K562 (cell line): ENCODE measurements around the gene TMEM38B. TPM values are rescaled to one million over a fixed set of nuclear protein-coding genes. Genes with fewer than 3 reads are reported as not detected.
A peak's percentile ranks its signal among the peaks of the same experiment; 100 is the strongest.

Source experiments
- BCOR ChIP-seq: fragments of 450-650 bp; IDR thresholded peaks from 2 replicates; pipeline ENCODE4 v1.6.1; 2016
- ELF1 ChIP-seq: fragments of 200-800 bp; sonication (Bioruptor generic); IDR thresholded peaks from 2 replicates; pipeline ENCODE4 v1.6.1; 2016; ENCODE audit warnings: missing genetic modification characterization, missing compliant biosample characterization
- HDAC3 ChIP-seq: fragments of 450-650 bp; IDR thresholded peaks from 2 replicates; pipeline ENCODE4 v1.6.1; 2018; ENCODE audit warnings: borderline replicate concordance, mild to moderate bottlenecking, moderate library complexity; ENCODE audit not compliant: partially characterized antibody
- KDM1A ChIP-seq, 2 experiments: fragments of 450-650 bp; IDR thresholded peaks; 2 replicates each; pipeline ENCODE4 v1.6.1; 2016; ENCODE audit warnings: mild to moderate bottlenecking in 2 of 2
- NR2C2 ChIP-seq, 2 experiments: fragments of 200-800 bp in 1 of 2; sonication (Bioruptor generic) in 1 of 2; sonication (generic) in 1 of 2; formaldehyde crosslinking in 1 of 2; IDR thresholded peaks; 2 replicates each; pipeline versions ENCODE4 v1.6.1 to v1.8.0; 2016 to 2022; ENCODE audit warnings: mild to moderate bottlenecking in 1 of 2, missing compliant biosample characterization in 1 of 2, missing genetic modification characterization in 1 of 2, missing genetic modification reagents in 1 of 2
- POU5F1 ChIP-seq: fragments of 150-350 bp; IDR thresholded peaks from 2 replicates; pipeline ENCODE4 v1.6.1; 2014; ENCODE audit warnings: borderline replicate concordance, low read length, low read depth, mild to moderate bottlenecking; ENCODE audit not compliant: partially characterized antibody
- RAD21 ChIP-seq, 2 experiments: fragments of 250-450 bp in 1 of 2; fragments of 450-650 bp in 1 of 2; sonication (Bioruptor Pico) in 1 of 2; formaldehyde crosslinking in 1 of 2; IDR thresholded peaks in 1 of 2; conservative IDR thresholded peaks in 1 of 2; 2 replicates each; pipeline versions ENCODE4 v1.4.0 to v1.8.0; 2020 to 2022; ENCODE audit warnings: mild to moderate bottlenecking in 2 of 2, moderate library complexity in 1 of 2
- RBFOX2 ChIP-seq: fragments of 200-400 bp; formaldehyde crosslinking; IDR thresholded peaks from 2 replicates; pipeline ENCODE4 v1.6.1; 2017; ENCODE audit warnings: low read depth, mild to moderate bottlenecking, low read length, moderate library complexity
- polyA plus RNA-seq, 8 experiments: library from polyadenylated mRNA; depleted of rRNA in 4 of 8; stranded (reverse) in 5 of 8; unstranded in 3 of 8; fragments of >200 nt; fragmentation: Nextera tagmentation in 2 of 8; fragmentation: Illumina TruSeq in 1 of 8; extraction: Ambion mirVana in 2 of 8; extraction: Trizol in 1 of 8; gene quantifications; 2 replicates each; pipeline versions ENCODE4 v1.2.1 to v1.2.3, GENCODE V29; 2011 to 2014; ENCODE audit warnings: inconsistent platforms in 1 of 8, missing spikeins in 1 of 8
- total RNA-seq, 7 experiments: library from RNA; depleted of rRNA in 6 of 7; stranded (reverse); fragments of >200 nt in 6 of 7; fragmentation: Illumina TruSeq in 2 of 7; extraction: Trizol in 2 of 7; gene quantifications; 2 replicates each; pipeline versions ENCODE4 v1.2.1 to v1.2.3, GENCODE V29; 2011 to 2021; ENCODE audit warnings: low replicate concordance in 1 of 7
- TF ChIP-seq, protein P1 (sequence below), 2 experiments: fragments of 450-650 bp in 1 of 2; sonication (generic) in 1 of 2; formaldehyde crosslinking in 1 of 2; IDR thresholded peaks; 2 replicates each; pipeline versions ENCODE4 v1.7.1 to v1.9.0; 2016 to 2022; ENCODE audit warnings: inconsistent platforms in 1 of 2, mild to moderate bottlenecking in 1 of 2, missing genetic modification reagents in 1 of 2
- TF ChIP-seq, protein P2 (sequence below): sonication (generic); formaldehyde crosslinking; IDR thresholded peaks from 2 replicates; pipeline ENCODE4 v1.8.0; 2022; ENCODE audit warnings: mild to moderate bottlenecking, missing genetic modification reagents, borderline replicate concordance

Gene TMEM38B
- total and polyA plus RNA-seq, 9 of the 15 experiments (the other 6 are each of a cell fraction or from before 2014, with no cell fraction given), result 26.0 to 57.5 (median 38.5) TPM

DNA sequence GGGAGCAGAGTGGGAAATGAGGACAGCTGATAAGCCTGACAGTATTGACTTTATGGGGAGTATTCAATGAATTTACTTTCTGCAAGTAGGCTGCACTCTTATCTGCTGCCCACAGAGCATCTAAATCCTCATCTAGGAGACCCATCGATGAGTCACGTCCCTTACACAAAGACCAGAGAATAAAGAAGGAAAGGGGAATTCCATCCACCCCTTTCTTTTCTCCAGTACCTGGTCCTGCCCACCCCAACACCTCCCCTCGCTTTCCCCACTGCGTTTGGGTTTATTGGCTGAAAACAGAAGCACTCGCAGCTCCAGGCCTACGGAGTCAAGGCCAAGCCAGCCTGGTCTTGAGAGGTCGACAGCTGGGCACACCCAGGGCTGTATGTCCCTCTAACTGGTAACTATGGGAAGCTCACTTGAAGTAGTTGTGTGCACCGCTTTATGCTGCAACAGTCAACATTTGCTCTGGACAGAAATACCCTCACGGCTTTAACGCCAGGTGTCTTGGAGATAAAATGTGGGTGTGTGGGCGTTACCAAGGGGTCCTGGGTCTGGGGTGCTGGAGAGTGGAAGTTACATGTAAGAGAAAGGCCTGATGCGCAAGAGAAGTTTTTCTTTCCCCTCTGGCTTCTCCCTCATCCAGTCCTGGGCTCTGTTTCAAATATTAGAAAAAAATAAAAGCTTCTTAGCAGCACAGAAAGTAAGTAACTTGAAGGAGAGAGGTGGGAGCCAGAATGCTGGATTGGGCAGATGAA lies 46.6 kb upstream of the TMEM38B start (continued):
- TF ChIP-seq KDM1A (IDR thresholded peaks at IDR 0.05) (peak; percentile 86 to 90), RAD21 (CRISPR knock-in tag; conservative IDR thresholded peaks at IDR 0.05 in 1 of 2, IDR thresholded peaks at IDR 0.05 in 1 of 2) (0 out of 4 replicates have a peak, but pooled peaks of 1 of the 2 experiments have one; percentile 4), HDAC3 (peak; percentile 85), ELF1 (tag) (no peak), NR2C2 (CRISPR knock-in tag; IDR thresholded peaks at IDR 0.05) (no peak), NR2C2 (tag; IDR thresholded peaks at IDR 0.05) (no peak), BCOR (peak; percentile 50; the same call in 1 of the 2 replicates), RBFOX2 (no peak), POU5F1 (no peak)
- TF ChIP-seq, protein P1, sequence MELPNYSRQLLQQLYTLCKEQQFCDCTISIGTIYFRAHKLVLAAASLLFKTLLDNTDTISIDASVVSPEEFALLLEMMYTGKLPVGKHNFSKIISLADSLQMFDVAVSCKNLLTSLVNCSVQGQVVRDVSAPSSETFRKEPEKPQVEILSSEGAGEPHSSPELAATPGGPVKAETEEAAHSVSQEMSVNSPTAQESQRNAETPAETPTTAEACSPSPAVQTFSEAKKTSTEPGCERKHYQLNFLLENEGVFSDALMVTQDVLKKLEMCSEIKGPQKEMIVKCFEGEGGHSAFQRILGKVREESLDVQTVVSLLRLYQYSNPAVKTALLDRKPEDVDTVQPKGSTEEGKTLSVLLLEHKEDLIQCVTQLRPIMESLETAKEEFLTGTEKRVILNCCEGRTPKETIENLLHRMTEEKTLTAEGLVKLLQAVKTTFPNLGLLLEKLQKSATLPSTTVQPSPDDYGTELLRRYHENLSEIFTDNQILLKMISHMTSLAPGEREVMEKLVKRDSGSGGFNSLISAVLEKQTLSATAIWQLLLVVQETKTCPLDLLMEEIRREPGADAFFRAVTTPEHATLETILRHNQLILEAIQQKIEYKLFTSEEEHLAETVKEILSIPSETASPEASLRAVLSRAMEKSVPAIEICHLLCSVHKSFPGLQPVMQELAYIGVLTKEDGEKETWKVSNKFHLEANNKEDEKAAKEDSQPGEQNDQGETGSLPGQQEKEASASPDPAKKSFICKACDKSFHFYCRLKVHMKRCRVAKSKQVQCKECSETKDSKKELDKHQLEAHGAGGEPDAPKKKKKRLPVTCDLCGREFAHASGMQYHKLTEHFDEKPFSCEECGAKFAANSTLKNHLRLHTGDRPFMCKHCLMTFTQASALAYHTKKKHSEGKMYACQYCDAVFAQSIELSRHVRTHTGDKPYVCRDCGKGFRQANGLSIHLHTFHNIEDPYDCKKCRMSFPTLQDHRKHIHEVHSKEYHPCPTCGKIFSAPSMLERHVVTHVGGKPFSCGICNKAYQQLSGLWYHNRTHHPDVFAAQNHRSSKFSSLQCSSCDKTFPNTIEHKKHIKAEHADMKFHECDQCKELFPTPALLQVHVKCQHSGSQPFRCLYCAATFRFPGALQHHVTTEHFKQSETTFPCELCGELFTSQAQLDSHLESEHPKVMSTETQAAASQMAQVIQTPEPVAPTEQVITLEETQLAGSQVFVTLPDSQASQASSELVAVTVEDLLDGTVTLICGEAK (IDR thresholded peaks at IDR 0.05), result no peak
- TF ChIP-seq, protein P1 (CRISPR knock-in tag; IDR thresholded peaks at IDR 0.05), result no peak
- TF ChIP-seq, protein P2, sequence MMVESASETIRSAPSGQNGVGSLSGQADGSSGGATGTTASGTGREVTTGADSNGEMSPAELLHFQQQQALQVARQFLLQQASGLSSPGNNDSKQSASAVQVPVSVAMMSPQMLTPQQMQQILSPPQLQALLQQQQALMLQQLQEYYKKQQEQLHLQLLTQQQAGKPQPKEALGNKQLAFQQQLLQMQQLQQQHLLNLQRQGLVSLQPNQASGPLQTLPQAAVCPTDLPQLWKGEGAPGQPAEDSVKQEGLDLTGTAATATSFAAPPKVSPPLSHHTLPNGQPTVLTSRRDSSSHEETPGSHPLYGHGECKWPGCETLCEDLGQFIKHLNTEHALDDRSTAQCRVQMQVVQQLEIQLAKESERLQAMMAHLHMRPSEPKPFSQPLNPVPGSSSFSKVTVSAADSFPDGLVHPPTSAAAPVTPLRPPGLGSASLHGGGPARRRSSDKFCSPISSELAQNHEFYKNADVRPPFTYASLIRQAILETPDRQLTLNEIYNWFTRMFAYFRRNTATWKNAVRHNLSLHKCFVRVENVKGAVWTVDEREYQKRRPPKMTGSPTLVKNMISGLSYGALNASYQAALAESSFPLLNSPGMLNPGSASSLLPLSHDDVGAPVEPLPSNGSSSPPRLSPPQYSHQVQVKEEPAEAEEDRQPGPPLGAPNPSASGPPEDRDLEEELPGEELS (CRISPR knock-in tag), result no peak
